ENCODE data around the gene SLC26A6. TPM values are rescaled to one million over a fixed set of nuclear protein-coding genes. Genes with fewer than 3 reads are reported as not detected.

SLC26A6 gene
- total and polyA plus RNA-seq, 10 of the 15 experiments (the other 5 are each of a cell fraction or from before 2014, with no cell fraction given) = 2.1 to 24.9 (median 13.3) TPM

- WGBS (ENCODE audit: insufficient coverage, insufficient replicate concordance, low lambda C conversion rate, missing lambda C conversion rate) = 94% methylated on average over 17 of the region's 17 CpGs
- Histone ChIP-seq H3K4me2 (ENCODE audit: control insufficient read depth, insufficient read depth) (no peak overlapping the region), H2AFZ (ENCODE audit: control insufficient read depth, low read depth, low read length) (no peak overlapping the region), H3K36me3 (ENCODE audit: control insufficient read depth in 2 of 2, insufficient read depth in 2 of 2, low read length in 1 of 2) (peaks cover 8 to 22% of the 10 kb centered on the region in 2 experiments), H3K4me3 (no peak overlapping the region), H3K79me2 (ENCODE audit: control insufficient read depth, insufficient read depth, low read length) (peaks cover 26% of the 10 kb centered on the region), H3K27ac (ENCODE audit: control insufficient read depth, insufficient read depth) (no peak overlapping the region), H3K9me3 (replicated peaks; ENCODE audit: control insufficient read depth, insufficient read depth, low read length) (no peaks in the 10 kb centered on the region), H3K4me1 (ENCODE audit: control insufficient read depth, insufficient read depth, low read length) (peaks cover 15% of the 10 kb centered on the region), H3K9ac (ENCODE audit: control insufficient read depth, insufficient read depth, low read length) (no peak overlapping the region), H4K20me1 (ENCODE audit: control insufficient read depth, insufficient read depth) (no peaks in the 10 kb centered on the region), H3K27me3 (replicated peaks in 1 of 2; ENCODE audit: control insufficient read depth in 2 of 2, insufficient read depth in 2 of 2, low read length in 1 of 2) (no peaks in the 10 kb centered on the region)
- SMC1A ChIA-PET (ENCODE audit: uncharacterized antibody, unreplicated experiment) = no interaction called here
- ATAC-seq (no peak), FAIRE-seq (no peak), DNase-seq (ENCODE audit: low read depth, low spot score) (no peak)
- POLR2A ChIA-PET = no interaction called here
- TF ChIP-seq ZNF217 (IDR thresholded peaks at IDR 0.05) (no peak), NR2F1 (conservative IDR thresholded peaks at IDR 0.05) (no peak), ZNF687 (IDR thresholded peaks at IDR 0.05) (no peak), BMI1 (IDR thresholded peaks at IDR 0.05; ENCODE audit: borderline replicate concordance) (no peak), SREBF2 (IDR thresholded peaks at IDR 0.05; ENCODE audit: low read length) (no peak), MLLT1 (IDR thresholded peaks at IDR 0.05) (no peak), NBN (IDR thresholded peaks at IDR 0.05) (no peak), NFYA (IDR thresholded peaks at IDR 0.05; ENCODE audit: borderline replicate concordance, low read depth, low read length) (no peak), TCF12 (IDR thresholded peaks at IDR 0.05; ENCODE audit: low read depth, low read length) (no peak), PML (IDR thresholded peaks at IDR 0.05; ENCODE audit: low read length) (no peak), SMC3 (IDR thresholded peaks at IDR 0.05; ENCODE audit: borderline replicate concordance, low read length) (no peak)
- CTCF ChIA-PET = interaction anchor here (1.9 kb wide), 1 partner anchor 46 kb away, joined by 8 read pairs; the partner anchor contains the start of gene SLC26A6
- RAD21 ChIA-PET (ENCODE audit: unreplicated experiment) = interaction anchor here (1.5 kb wide), 1 partner anchor 281 kb away, joined by 3 read pairs; no protein-coding TSS in a partner anchor
- no TSS peak for BruUV-seq (replicated peaks)
- intact Hi-C loops (cut with micrococcal nuclease; ENCODE audit: unreplicated experiment) (no loop called here), in situ Hi-C loops (cut with MboI) (no loop called here)
These were observed 46.8 kb upstream of the SLC26A6 start for GRCh38 chr3:48681974-48682610.
